Fibroblast of peridontal ligament (primary cell): ENCODE data around the gene COG2.
"Not testable (repeated sequence)": the region's sequence is repeated elsewhere in the genome, so short reads cannot be mapped to it uniquely, and the experiment has no call there.

ENCODE experiments used
- DNase-seq: peaks from one replicate; pipeline ENCODE4 v3.0.0-alpha.2; 2010; ENCODE audit errors: extremely low read depth

The COG2 gene

GRCh38 chr1:230715510-230715909 is 73.2 kb downstream of the COG2 start:
- DNase-seq, result no peak

- DNase-seq, result not testable (repeated sequence)
Measured at GRCh38 chr1:230716453-230716852, 74.2 kb downstream of the COG2 start.

DNA sequence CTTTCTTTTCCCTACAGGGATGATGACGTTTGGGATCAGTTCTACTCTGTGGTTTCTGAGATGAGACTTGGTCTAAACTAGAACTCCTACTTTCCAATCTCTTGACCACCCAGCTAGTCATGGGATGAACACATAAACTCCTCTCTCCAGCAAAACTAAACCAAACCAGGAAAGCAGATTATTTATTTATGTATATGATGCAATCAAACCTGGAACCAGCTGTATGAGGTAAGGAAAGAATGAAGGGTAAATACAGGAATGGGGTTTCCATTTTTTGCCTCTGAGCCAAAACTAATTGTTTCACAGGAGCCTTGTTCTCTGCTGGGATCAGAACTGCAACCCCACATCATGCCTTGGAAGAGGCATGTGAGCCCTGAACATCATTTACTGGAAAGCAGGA is 75.0 kb downstream of the COG2 start:
- DNase-seq, result peak; percentile 48

DNA sequence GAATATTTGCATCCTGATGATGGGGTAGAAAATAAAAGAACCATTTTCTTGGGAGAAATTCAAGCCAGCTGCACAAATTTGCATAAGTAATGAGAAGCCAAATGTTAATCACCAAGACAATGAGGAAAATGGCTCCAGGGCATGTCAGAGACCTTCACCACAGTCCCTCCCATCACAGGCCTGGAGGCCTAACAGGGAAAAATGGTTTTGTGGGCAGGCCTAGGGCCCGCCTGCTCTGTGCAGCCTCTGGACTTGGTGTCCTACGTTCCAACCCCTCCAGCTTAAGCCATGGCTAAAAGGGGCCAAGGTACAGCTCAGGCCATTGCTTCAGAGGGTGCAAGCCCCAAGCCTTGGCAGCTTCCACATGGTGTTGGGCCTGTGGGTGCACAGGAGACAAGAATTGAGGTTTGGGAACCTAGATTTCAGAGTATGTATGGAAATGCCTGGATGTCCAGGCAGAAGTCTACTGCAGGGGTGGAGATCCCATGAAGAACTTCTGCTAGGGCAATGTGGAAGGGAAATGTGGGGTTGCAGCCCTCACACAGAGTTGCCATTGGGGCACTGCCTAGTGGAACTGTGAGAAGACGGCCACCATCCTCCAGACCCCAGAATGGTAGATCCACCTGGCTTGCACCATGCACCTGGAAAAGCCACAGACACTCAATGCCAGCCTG is 79.7 kb downstream of the COG2 start:
- not testable (repeated sequence) for DNase-seq

DNA sequence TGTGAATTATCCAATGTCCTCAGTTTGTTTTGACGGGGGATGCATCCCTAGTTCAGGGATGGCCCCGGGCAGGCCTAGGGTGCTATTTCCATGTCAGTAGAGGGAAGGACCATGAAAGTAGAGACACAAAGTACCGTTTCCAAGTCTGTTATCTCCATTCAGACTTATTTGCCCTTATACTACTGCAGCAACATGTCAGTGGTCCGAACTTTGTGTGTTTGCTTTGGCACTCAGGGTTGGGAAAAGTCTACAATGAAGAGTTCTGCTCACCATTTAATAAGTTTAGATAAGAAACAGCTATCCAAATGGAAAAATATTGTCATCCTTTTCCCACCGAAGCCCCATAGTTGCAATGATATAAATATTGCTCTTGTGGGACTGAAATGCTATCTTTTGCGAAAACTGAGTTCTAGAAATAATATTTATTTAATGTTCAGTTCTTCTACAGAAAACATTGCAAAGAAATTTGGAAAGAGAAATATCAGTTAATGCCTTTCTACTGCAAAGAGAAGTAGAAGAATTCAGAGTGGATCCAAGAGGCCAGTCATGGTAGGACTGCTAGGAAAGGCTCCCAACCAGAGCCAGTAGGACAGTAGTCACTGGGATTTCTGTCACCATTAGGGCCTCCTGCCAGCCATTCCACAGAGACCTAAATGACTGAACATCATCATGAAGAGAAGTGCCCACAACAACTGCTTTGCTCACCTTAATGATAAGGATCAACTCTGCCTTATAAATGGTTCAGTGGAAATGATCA is 83.2 kb downstream of the COG2 start:
- no peak for DNase-seq

DNA sequence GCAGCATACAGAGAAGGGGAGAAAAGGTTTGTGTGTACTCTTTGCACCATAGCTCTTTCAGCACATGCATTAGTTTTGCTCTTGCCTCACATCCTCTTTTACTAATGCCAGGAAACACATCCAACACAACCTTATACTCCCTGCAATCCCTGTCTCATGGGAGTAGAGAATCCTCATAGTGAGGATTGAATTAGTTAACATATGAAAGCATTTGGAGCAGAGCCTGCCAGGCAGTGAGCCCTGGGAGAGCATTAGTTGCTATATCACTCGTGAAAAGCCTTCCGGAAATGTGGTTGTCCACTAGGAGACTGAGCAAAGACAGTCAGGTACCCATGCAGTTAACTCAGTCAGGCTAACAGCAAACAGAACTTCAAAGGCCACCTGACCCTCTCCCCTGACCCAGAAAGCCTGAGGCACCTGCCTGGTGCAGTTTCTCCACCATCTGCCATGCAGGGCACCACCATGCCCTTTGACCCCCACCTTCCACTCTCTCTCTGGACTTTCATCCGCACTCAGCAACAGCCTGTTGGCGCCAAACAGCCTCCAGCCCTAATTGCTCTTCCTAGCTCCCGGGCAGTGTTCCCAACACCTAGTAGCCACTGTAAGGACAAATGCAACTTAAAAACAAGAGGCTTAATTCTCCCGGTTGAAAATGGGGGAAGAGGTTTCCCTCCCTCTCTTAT is 86.6 kb downstream of the COG2 start:
- DNase-seq, result peak; percentile 25

DNA sequence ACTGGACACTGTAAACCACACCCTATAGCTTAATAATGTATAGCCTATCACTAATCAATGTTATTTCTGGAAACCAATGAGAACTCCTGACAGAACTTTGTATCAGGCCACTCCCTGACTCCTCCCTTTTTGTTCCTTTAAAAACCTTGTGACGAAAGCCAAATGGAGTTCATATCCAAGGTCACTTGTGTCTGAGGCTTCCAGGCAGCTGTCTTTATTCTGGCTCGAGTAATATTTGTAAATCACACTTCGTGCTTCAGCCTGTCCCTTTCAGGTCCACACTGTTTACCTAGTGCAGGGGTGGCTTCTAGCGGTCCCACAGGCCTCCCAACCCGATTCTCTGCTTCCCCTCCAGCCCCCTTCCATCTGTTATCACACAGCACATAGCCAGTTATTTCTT is 88.7 kb downstream of the COG2 start:
- DNase-seq, result no peak

- DNase-seq, result no peak
Measured at GRCh38 chr1:230735447-230735846, 93.2 kb downstream of the COG2 start.

DNA sequence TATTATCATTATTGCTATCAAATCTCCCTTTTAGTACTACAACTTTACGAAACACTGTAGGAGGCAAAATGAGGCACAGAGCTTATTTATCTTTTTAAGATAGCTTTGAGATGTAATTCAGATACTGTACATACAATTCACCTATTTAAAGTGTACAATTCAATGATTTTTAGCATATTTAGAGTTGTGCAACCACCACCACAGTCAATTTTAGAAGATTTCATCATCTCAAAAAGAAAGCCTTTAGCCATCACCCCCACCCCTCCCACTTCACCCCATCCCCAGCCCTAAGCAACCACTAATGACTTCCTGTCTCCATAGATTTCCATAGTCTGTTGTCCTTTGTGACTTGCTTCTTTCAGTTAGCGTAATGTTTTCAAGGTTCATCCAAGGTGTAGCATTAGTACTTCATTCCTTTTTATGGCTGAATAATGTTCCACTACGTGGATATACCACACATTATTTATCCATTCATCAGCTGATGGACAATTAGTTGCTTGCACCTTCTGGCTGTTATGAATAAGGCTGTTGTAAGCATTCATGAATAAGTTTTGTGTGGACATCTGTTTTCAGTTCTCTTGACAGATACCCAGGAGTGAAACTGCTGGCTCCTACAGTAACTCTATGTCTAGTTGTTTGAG is 95.5 kb downstream of the COG2 start:
- DNase-seq, result no peak

DNA sequence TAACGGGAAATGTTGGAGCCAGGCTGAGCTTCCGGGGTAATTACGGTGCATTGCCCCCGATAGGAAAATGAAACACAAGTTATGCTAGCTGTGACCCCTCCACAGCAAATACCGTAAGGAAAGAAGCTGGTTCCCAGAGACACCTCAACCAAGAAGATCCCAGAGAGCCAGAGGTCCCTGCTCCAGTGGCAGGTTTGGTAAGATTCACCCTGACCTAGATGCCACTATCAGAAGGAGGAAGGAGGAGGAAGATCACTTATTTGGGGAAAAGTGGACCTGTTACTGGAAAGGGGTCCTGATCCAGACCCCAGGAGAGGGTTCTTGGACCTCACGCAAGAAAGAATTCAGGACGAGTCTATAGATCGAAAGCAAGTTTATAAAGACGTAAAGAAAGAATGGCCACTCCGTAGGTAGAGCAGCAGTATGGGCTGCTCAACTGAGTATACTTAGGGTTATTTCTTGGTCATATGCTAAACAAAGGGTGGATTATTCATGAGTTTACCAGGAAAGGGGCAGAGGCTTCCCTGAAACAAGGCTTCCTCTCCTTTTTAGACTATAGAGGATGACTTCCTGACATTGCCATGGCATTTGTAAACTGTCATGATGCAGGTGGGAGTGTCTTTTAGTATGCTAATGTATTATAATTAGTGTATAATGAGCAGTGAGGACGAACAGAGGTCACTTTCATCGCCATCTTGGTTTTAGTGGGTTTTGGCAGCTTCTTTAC is 97.4 kb downstream of the COG2 start:
- no peak for DNase-seq
